ENCODE data around the gene SCYGR1. TPM values are rescaled to one million over a fixed set of nuclear protein-coding genes. Genes with fewer than 3 reads are reported as not detected.

The SCYGR1 gene
- total and polyA plus RNA-seq, 2 of the 13 experiments (the other 11 are each of a cell fraction or from before 2014, with no cell fraction given): not detected

GRCh38 chr2:227389661-227390060 lies 1.9 kb upstream of the SCYGR1 start (continued):
- TF ChIP-seq ZNF121 (CRISPR knock-in tag; IDR thresholded peaks at IDR 0.05): no peak
- no peak for TF ChIP-seq HNRNPH1 (optimal IDR thresholded peaks at IDR 0.05; ENCODE audit: low read depth, low read length)
- TF ChIP-seq KIAA2018 (CRISPR knock-in tag; IDR thresholded peaks at IDR 0.05; ENCODE audit: borderline replicate concordance): no peak
- TF ChIP-seq NONO (IDR thresholded peaks at IDR 0.05): no peak
- no peak for TF ChIP-seq NONO (CRISPR knock-in tag; conservative IDR thresholded peaks at IDR 0.05)
- TF ChIP-seq, protein P1, sequence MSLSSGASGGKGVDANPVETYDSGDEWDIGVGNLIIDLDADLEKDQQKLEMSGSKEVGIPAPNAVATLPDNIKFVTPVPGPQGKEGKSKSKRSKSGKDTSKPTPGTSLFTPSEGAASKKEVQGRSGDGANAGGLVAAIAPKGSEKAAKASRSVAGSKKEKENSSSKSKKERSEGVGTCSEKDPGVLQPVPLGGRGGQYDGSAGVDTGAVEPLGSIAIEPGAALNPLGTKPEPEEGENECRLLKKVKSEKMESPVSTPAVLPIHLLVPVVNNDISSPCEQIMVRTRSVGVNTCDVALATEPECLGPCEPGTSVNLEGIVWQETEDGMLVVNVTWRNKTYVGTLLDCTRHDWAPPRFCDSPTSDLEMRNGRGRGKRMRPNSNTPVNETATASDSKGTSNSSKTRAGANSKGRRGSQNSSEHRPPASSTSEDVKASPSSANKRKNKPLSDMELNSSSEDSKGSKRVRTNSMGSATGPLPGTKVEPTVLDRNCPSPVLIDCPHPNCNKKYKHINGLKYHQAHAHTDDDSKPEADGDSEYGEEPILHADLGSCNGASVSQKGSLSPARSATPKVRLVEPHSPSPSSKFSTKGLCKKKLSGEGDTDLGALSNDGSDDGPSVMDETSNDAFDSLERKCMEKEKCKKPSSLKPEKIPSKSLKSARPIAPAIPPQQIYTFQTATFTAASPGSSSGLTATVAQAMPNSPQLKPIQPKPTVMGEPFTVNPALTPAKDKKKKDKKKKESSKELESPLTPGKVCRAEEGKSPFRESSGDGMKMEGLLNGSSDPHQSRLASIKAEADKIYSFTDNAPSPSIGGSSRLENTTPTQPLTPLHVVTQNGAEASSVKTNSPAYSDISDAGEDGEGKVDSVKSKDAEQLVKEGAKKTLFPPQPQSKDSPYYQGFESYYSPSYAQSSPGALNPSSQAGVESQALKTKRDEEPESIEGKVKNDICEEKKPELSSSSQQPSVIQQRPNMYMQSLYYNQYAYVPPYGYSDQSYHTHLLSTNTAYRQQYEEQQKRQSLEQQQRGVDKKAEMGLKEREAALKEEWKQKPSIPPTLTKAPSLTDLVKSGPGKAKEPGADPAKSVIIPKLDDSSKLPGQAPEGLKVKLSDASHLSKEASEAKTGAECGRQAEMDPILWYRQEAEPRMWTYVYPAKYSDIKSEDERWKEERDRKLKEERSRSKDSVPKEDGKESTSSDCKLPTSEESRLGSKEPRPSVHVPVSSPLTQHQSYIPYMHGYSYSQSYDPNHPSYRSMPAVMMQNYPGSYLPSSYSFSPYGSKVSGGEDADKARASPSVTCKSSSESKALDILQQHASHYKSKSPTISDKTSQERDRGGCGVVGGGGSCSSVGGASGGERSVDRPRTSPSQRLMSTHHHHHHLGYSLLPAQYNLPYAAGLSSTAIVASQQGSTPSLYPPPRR (CRISPR knock-in tag; IDR thresholded peaks at IDR 0.05; ENCODE audit: borderline replicate concordance): no peak
- no peak for TF ChIP-seq ZNF317 (CRISPR knock-in tag; IDR thresholded peaks at IDR 0.05)
- TF ChIP-seq, protein P2, sequence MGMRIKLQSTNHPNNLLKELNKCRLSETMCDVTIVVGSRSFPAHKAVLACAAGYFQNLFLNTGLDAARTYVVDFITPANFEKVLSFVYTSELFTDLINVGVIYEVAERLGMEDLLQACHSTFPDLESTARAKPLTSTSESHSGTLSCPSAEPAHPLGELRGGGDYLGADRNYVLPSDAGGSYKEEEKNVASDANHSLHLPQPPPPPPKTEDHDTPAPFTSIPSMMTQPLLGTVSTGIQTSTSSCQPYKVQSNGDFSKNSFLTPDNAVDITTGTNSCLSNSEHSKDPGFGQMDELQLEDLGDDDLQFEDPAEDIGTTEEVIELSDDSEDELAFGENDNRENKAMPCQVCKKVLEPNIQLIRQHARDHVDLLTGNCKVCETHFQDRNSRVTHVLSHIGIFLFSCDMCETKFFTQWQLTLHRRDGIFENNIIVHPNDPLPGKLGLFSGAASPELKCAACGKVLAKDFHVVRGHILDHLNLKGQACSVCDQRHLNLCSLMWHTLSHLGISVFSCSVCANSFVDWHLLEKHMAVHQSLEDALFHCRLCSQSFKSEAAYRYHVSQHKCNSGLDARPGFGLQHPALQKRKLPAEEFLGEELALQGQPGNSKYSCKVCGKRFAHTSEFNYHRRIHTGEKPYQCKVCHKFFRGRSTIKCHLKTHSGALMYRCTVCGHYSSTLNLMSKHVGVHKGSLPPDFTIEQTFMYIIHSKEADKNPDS (CRISPR knock-in tag; IDR thresholded peaks at IDR 0.05): no peak
- TF ChIP-seq ZNF383 (CRISPR knock-in tag; IDR thresholded peaks at IDR 0.05; ENCODE audit: borderline replicate concordance): no peak

Measured in HepG2 (cell line).